A549 (cell line): ENCODE results near the gene MCTP1. TPM values are rescaled to one million over a fixed set of nuclear protein-coding genes. Genes with fewer than 3 reads are reported as not detected.

Experiments
- ATAC-seq, 2 experiments: fragments of 200-7000 bp in 1 of 2; fragments of >200 bp in 1 of 2; cut with Nextera tagmentation in 1 of 2; cut with Tn5 transposase in 1 of 2; 3 replicates each; pipeline versions ENCODE4 v1.8.0 to v1.9.1; 2018 to 2020; ENCODE audit warnings: mild to moderate bottlenecking in 1 of 2, moderate library complexity in 1 of 2
- CTCF ChIA-PET: fragments of 300-600 bp; sonication (Branson Sonifier 250); formaldehyde crosslinking; extraction: SDS; loops from one replicate; lab custom pipeline; 2021; ENCODE audit warnings: antibody characterized with exemption, inconsistent platforms; lab: Yijun Ruan, JAX
- POLR2A ChIA-PET: fragments of 350-600 bp; formaldehyde crosslinking; extraction: SDS; loops from one replicate; lab custom pipeline; 2021; ENCODE audit warnings: antibody characterized with exemption, inconsistent platforms; lab: Yijun Ruan, JAX
- DNase-seq, 2 experiments: peaks; one replicate each; pipeline versions ENCODE4 v3.0.0 to v3.0.0-alpha.2; 2011 to 2016; ENCODE audit warnings: low read depth in 1 of 2, low spot score in 1 of 2
- FAIRE-seq: peaks from 2 replicates; lab custom pipeline; 2011; peaks lifted over from hg19 to GRCh38; lab: Jason Lieb, UNC
- H3K27ac ChIP-seq, 2 experiments: fragments of >200 bp; sonication (Bioruptor Twin); formaldehyde crosslinking; 3 replicates each; pipeline ENCODE4 v1.5.1; 2016 to 2017
- H3K4me1 ChIP-seq: fragments of >200 bp; sonication (Bioruptor Twin); formaldehyde crosslinking; 3 replicates; pipeline ENCODE4 v1.6.1; 2016
- H3K4me2 ChIP-seq: fragments of >200 bp; sonication (Bioruptor Twin); formaldehyde crosslinking; 3 replicates; pipeline ENCODE4 v1.6.1; 2016
- H3K4me3 ChIP-seq: fragments of >200 bp; sonication (Bioruptor Twin); formaldehyde crosslinking; 3 replicates; pipeline ENCODE4 v1.5.1; 2016
- H3K9me3 ChIP-seq: fragments of >200 bp; sonication (Bioruptor Twin); formaldehyde crosslinking; 3 replicates; pipeline ENCODE4 v1.6.1; 2016
- CBX2 ChIP-seq: fragments of 200-600 bp; sonication (generic); IDR thresholded peaks from 2 replicates; pipeline ENCODE4 v1.6.1; 2016; ENCODE audit warnings: low read depth, mild to moderate bottlenecking, borderline replicate concordance
- CBX8 ChIP-seq: fragments of 200-600 bp; sonication (generic); IDR thresholded peaks from 2 replicates; pipeline ENCODE4 v1.6.1; 2016
- CEBPB ChIP-seq, 2 experiments: fragments of >200 bp in 1 of 2; sonication (Bioruptor Twin) in 1 of 2; formaldehyde crosslinking in 1 of 2; IDR thresholded peaks; 2 replicates each; pipeline ENCODE4 v1.6.1; 2012 to 2016
- CHD2 ChIP-seq: fragments of 150-350 bp; IDR thresholded peaks from 2 replicates; pipeline ENCODE4 v1.6.1; 2014; ENCODE audit warnings: low read length; ENCODE audit not compliant: partially characterized antibody
- CHD4 ChIP-seq: fragments of 200-600 bp; sonication (generic); IDR thresholded peaks from 2 replicates; pipeline ENCODE4 v1.6.1; 2016; ENCODE audit warnings: antibody characterized with exemption, mild to moderate bottlenecking, borderline replicate concordance
- EHF ChIP-seq: fragments of 250-450 bp; sonication (Bioruptor Pico); IDR thresholded peaks from 2 replicates; pipeline ENCODE4 v1.5.0; 2020; ENCODE audit warnings: mild to moderate bottlenecking
- EP300 ChIP-seq, 2 experiments: fragments of >200 bp; sonication (Bioruptor Twin); formaldehyde crosslinking; IDR thresholded peaks; 2 replicates in 1 of 2; 3 replicates in 1 of 2; pipeline ENCODE4 v1.6.1; 2016 to 2017
- HDAC2 ChIP-seq: fragments of 200-600 bp; sonication (generic); IDR thresholded peaks from 2 replicates; pipeline ENCODE4 v1.6.1; 2016
- HES2 ChIP-seq: fragments of >200 bp; sonication (Bioruptor Twin); formaldehyde crosslinking; IDR thresholded peaks from 2 replicates; pipeline ENCODE4 v1.6.1; 2016
- HEYL ChIP-seq: fragments of 250-450 bp; sonication (Bioruptor Pico); IDR thresholded peaks from 2 replicates; pipeline ENCODE4 v1.8.0; 2021; ENCODE audit warnings: mild to moderate bottlenecking, moderate library complexity
- HOXB5 ChIP-seq: fragments of 250-450 bp; sonication (Bioruptor Pico); IDR thresholded peaks from 2 replicates; pipeline ENCODE4 v1.5.0; 2020; ENCODE audit warnings: mild to moderate bottlenecking, moderate library complexity
- JUN ChIP-seq, 2 experiments: fragments of >200 bp; sonication (Bioruptor Twin); formaldehyde crosslinking; IDR thresholded peaks; 2 replicates in 1 of 2; 3 replicates in 1 of 2; pipeline ENCODE4 v1.6.1; 2016 to 2017
- KDM1A ChIP-seq: fragments of 200-600 bp; sonication (generic); IDR thresholded peaks from 2 replicates; pipeline ENCODE4 v1.6.1; 2016; ENCODE audit warnings: low read depth, mild to moderate bottlenecking
- KDM5A ChIP-seq: fragments of 200-600 bp; sonication (generic); IDR thresholded peaks from 2 replicates; pipeline ENCODE4 v1.6.1; 2016; ENCODE audit warnings: antibody characterized with exemption, mild to moderate bottlenecking
- MAX ChIP-seq: IDR thresholded peaks from 2 replicates; pipeline ENCODE4 v1.6.1; 2012
- MYC ChIP-seq: IDR thresholded peaks from 2 replicates; pipeline ENCODE4 v1.6.1; 2012; ENCODE audit warnings: mild to moderate bottlenecking, inconsistent platforms, low read length, improper control_type of control experiment, borderline replicate concordance
- NR3C1 ChIP-seq: fragments of >200 bp; sonication (Bioruptor Twin); formaldehyde crosslinking; IDR thresholded peaks from 3 replicates; pipeline ENCODE4 v1.6.1; 2017
- POLR2AphosphoS2 ChIP-seq: conservative IDR thresholded peaks from 2 replicates; pipeline ENCODE4 v1.6.1; 2012; ENCODE audit warnings: low read length, improper control_type of control experiment, inconsistent platforms
- RARB ChIP-seq: fragments of 250-450 bp; sonication (Bioruptor Pico); IDR thresholded peaks from 2 replicates; pipeline ENCODE4 v1.8.0; 2021; ENCODE audit warnings: mild to moderate bottlenecking, moderate library complexity
- SMC3 ChIP-seq: fragments of >200 bp; sonication (Bioruptor Twin); formaldehyde crosslinking; IDR thresholded peaks from 3 replicates; pipeline ENCODE4 v1.6.1; 2018; ENCODE audit warnings: inconsistent platforms
- TP53 ChIP-seq: fragments of 250-450 bp; sonication (Bioruptor Pico); IDR thresholded peaks from 2 replicates; pipeline ENCODE4 v1.5.0; 2021; ENCODE audit warnings: mild to moderate bottlenecking, moderate library complexity
- ZC3H11A ChIP-seq: fragments of 450-650 bp; IDR thresholded peaks from 2 replicates; pipeline ENCODE4 v1.6.1; 2014; ENCODE audit warnings: antibody characterized with exemption, mild to moderate bottlenecking
- ZSCAN20 ChIP-seq: fragments of 250-450 bp; sonication (Bioruptor Pico); IDR thresholded peaks from 2 replicates; pipeline ENCODE4 v1.8.0; 2022; ENCODE audit warnings: mild to moderate bottlenecking, moderate library complexity
- WGBS: methylation state at CpG from one replicate; pipeline ENCODE4 v1.1.6; 2017; ENCODE audit errors: missing lambda C conversion rate; 5-methylcytosine and 5-hydroxymethylcytosine counted together
- polyA plus RNA-seq, 4 experiments: library from polyadenylated mRNA; depleted of rRNA in 3 of 4; stranded (reverse); fragments of >200 nt; fragmentation: RNase III in 1 of 4; extraction: RNeasy Plus Mini Kit Qiagen cat#74134 plus additional on column Dnase treatment in 1 of 4; gene quantifications; 2 replicates in 3 of 4; 3 replicates in 1 of 4; pipeline ENCODE4 v1.2.3, GENCODE V29; 2011 to 2017
- TF ChIP-seq, protein P1 (sequence below): fragments of 250-450 bp; sonication (Bioruptor Pico); IDR thresholded peaks from 2 replicates; pipeline ENCODE4 v1.5.0; 2020; ENCODE audit warnings: low read depth, mild to moderate bottlenecking, moderate library complexity
- TF ChIP-seq, protein P2 (sequence below): fragments of 450-650 bp; IDR thresholded peaks from 2 replicates; pipeline ENCODE4 v1.6.1; 2014; ENCODE audit warnings: antibody characterized with exemption
- TF ChIP-seq, protein P3 (sequence below): fragments of >200 bp; sonication (Bioruptor Twin); formaldehyde crosslinking; IDR thresholded peaks from 3 replicates; pipeline ENCODE4 v1.5.1; 2016

Gene MCTP1
- polyA plus RNA-seq, 2 of the 4 experiments (the other 2 are of a cell fraction), result 5.4 to 6.9 TPM

DNA sequence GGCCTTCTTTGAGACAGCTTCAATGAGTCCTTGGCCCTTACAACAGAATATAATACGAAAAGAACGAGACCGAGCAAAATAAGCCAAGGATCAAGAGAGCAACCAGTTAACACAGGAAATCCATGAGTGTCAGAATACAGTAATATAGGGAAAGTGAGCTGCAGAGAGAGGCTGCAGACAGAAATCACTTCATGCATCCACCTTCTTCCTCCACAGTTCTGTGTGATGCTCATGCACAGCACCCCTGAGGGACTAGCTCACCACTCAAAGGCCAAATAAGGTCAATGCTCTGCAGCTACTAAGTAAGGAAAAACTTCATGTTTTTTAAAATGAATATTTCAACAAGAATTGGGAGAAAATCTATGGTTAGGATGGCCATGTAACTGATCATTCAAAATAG, 257.1 kb downstream of the MCTP1 start:
- 55% methylated on average over 3 of the region's 3 CpGs for WGBS
- ChIA-PET CTCF (interaction anchor here (1.0 kb wide), 1 partner anchor 60 kb away, joined by 3 read pairs; no protein-coding TSS in a partner anchor), POLR2A (no interaction called here)
- Histone ChIP-seq H3K4me3 (no peak overlapping the region), H3K9me3 (no peaks in the 10 kb centered on the region), H3K27ac (no peak overlapping the region), H3K4me1 (no peaks in the 10 kb centered on the region), H3K4me2 (no peak overlapping the region)
- no peak for ATAC-seq
- TF ChIP-seq ZSCAN20 (CRISPR knock-in tag) (no peak), KDM1A (no peak), ZC3H11A (no peak), HEYL (CRISPR knock-in tag) (no peak), NR3C1 (no peak), CHD4 (no peak), CBX8 (no peak), HDAC2 (no peak), KDM5A (no peak), EHF (CRISPR knock-in tag) (no peak), HES2 (no peak), SMC3 (no peak), CBX2 (no peak)
- TF ChIP-seq, protein P1, sequence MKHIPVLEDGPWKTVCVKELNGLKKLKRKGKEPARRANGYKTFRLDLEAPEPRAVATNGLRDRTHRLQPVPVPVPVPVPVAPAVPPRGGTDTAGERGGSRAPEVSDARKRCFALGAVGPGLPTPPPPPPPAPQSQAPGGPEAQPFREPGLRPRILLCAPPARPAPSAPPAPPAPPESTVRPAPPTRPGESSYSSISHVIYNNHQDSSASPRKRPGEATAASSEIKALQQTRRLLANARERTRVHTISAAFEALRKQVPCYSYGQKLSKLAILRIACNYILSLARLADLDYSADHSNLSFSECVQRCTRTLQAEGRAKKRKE (CRISPR knock-in tag), result no peak
- TF ChIP-seq, protein P2, sequence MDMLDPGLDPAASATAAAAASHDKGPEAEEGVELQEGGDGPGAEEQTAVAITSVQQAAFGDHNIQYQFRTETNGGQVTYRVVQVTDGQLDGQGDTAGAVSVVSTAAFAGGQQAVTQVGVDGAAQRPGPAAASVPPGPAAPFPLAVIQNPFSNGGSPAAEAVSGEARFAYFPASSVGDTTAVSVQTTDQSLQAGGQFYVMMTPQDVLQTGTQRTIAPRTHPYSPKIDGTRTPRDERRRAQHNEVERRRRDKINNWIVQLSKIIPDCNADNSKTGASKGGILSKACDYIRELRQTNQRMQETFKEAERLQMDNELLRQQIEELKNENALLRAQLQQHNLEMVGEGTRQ, result no peak
- no peak for DNase-seq
- FAIRE-seq, result no peak

DNA sequence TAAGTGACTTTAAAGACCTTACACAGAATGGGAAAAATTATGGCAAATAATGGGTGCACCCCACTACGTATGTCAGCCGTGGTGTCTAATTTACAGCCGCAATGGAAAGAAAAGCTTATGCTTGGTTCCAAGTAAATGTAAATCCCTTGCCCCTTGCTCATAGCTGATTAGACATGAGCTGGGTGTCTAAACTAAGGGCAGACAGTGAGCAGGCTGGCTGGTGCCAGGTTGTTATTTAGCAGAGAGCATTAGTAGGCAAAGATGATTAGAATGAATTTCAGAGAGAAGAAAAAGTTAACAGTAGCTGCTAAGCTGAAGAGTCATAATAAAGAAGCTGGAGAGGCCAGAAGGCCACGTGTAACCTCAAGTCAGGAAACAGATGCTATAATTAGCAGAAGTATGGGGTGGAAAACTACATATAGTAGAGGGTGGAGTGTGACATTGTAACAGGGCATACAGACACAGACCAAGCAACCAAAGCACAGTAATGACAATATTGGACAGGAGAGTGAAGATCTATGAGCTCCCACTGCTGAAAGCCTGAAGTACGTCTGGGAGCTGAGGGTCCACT, 257.7 kb downstream of the MCTP1 start:
- TF ChIP-seq POLR2AphosphoS2 (no peak), JUN (IDR thresholded peaks at IDR 0.05) (no peak), MYC (no peak), MAX (no peak), RARB (CRISPR knock-in tag) (no peak), CHD2 (no peak), CEBPB (IDR thresholded peaks at IDR 0.05) (no peak), TP53 (CRISPR knock-in tag) (no peak), CBX2 (no peak), HOXB5 (CRISPR knock-in tag) (no peak), EP300 (IDR thresholded peaks at IDR 0.05) (no peak)
- TF ChIP-seq, protein P3, sequence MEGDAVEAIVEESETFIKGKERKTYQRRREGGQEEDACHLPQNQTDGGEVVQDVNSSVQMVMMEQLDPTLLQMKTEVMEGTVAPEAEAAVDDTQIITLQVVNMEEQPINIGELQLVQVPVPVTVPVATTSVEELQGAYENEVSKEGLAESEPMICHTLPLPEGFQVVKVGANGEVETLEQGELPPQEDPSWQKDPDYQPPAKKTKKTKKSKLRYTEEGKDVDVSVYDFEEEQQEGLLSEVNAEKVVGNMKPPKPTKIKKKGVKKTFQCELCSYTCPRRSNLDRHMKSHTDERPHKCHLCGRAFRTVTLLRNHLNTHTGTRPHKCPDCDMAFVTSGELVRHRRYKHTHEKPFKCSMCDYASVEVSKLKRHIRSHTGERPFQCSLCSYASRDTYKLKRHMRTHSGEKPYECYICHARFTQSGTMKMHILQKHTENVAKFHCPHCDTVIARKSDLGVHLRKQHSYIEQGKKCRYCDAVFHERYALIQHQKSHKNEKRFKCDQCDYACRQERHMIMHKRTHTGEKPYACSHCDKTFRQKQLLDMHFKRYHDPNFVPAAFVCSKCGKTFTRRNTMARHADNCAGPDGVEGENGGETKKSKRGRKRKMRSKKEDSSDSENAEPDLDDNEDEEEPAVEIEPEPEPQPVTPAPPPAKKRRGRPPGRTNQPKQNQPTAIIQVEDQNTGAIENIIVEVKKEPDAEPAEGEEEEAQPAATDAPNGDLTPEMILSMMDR, result no peak
- TF ChIP-seq, protein P2, result no peak
- ATAC-seq, result no peak; a peak in 1 of 6 replicates
- no peak overlapping the region for H3K4me2 ChIP-seq
- POLR2A ChIA-PET, result no interaction called here
- CTCF ChIA-PET, result interaction anchor here (0.7 to 1.0 kb wide), 2 partner anchors 41 to 59 kb away, joined by 3 read pairs; no protein-coding TSS in a partner anchor
- WGBS, result 78% methylated on average over 5 of the region's 5 CpGs
- no peak overlapping the region for H3K27ac ChIP-seq
- no peak for DNase-seq
- no peak for FAIRE-seq
- no peak overlapping the region for H3K4me3 ChIP-seq
- no peaks in the 10 kb centered on the region for H3K9me3 ChIP-seq
- H3K4me1 ChIP-seq, result no peaks in the 10 kb centered on the region
